NCI-H524 (cell line): Measurements from ENCODE around the gene IARS1.
A peak's percentile ranks its signal among the peaks of the same experiment; 100 is the strongest.

Experiments
- DNase-seq, 2 experiments: peaks; one replicate each; lab custom pipeline; 2025; lab: John Stamatoyannopoulos, UW

IARS1 gene

DNA sequence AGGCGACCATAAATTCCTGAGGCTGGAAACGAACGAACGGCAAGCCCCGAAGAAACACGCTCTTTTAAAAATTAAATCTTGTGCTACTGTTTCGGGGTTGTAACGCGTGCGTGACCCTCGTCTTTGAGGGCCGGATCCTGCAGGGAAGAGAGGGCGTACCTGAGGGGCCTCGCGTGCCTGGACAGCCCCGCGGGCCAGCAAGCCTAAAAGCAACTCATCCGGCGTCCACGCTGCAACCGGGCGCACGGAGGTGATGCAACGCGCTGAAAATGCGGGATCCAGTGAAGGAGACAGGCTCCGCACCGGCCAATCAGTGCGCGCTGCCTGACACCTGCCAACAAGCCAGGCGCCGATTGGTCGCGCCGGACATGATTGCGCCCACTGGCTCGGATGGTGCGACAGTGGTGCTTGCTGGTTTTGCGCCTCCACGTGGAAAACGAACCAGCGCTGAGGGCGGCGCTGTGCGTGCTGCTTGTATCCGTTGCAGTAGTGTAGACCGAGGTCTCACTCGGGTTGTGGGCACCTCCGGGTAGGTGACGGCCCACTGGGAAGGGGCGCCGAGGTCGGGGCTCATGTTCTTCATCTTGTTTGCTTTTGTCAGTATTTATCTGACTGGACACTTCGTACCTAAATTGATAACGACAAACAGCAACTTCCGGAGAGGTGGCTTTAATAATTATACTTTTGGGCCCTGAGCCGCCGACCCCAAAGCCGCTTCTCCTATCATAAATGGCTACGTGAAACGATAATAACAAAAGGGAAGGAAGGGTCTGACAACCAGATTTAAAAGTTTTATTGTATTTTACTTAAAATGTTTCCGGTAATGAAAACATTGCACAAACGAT lies at the start of gene IARS1:
TSS of gene IARS1 (minus strand) at position 246 of the 845 bp plus-strand sequence. CDS start 4,278 bp downstream, outside the sequence.
- peak; percentile 98 to 100 for DNase-seq

DNA sequence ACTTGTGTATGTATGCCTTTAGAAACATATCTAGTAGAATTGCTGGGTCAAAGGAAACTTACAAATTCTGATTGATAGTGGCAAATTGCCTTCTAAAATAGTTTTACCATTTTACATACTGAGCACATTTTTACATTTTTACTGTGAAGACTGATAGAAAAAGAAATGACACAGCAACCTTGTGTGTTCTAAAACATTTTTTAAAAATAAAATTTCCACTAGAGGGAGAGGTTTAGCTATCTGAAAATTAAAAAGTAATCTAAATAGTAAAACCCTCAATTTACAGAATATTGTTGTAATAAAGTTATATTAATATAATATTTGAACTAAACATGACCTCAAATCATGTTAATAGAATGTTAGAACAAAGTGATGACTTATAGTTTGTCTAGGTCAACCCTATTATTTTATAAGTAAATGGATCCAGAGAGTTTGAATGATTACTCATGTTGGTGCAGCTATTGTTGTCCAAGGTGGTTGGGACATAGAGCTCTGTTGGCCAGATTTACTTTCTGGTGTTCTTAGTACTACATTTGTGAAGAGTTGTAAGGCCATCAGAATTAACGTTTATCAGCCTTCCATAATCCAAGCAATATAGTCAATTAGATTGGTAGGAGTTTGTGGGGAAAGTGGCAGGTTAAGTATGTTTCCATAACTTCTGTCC lies 49.5 kb upstream of the IARS1 start:
- DNase-seq: peak in 1 of 2 experiments; percentile 11

GRCh38 chr9:92341578-92341977 lies 48.1 kb upstream of the IARS1 start:
- no peak for DNase-seq

DNA sequence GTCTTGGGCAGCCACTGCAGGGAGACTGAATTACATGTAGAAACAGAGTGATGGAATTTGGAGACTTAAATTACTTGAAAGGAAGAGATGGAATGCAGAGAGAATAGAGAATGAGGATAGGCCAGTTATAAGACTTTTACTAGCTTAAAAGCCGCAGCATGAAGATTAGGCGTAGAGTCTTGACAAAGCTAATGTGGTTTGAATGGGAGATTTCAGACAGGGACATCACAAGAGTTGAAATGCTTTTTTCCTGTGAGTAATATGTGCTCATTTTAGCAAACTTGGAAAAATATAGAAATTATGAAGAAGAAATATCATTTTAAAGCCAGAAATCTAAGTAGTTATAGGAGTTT lies 39.8 kb upstream of the IARS1 start:
- no peak for DNase-seq

- DNase-seq: no peak
Observed at GRCh38 chr9:92332577-92333281, 39.2 kb upstream of the IARS1 start.

- DNase-seq: peak; percentile 71 to 86
Observed at GRCh38 chr9:92328225-92328624, 34.7 kb upstream of the IARS1 start.

- DNase-seq: no peak
Observed at GRCh38 chr9:92327283-92327850, 33.9 kb upstream of the IARS1 start.

- DNase-seq: peak in 1 of 2 experiments; percentile 70
Observed at GRCh38 chr9:92325991-92326500, 32.5 kb upstream of the IARS1 start.

DNA sequence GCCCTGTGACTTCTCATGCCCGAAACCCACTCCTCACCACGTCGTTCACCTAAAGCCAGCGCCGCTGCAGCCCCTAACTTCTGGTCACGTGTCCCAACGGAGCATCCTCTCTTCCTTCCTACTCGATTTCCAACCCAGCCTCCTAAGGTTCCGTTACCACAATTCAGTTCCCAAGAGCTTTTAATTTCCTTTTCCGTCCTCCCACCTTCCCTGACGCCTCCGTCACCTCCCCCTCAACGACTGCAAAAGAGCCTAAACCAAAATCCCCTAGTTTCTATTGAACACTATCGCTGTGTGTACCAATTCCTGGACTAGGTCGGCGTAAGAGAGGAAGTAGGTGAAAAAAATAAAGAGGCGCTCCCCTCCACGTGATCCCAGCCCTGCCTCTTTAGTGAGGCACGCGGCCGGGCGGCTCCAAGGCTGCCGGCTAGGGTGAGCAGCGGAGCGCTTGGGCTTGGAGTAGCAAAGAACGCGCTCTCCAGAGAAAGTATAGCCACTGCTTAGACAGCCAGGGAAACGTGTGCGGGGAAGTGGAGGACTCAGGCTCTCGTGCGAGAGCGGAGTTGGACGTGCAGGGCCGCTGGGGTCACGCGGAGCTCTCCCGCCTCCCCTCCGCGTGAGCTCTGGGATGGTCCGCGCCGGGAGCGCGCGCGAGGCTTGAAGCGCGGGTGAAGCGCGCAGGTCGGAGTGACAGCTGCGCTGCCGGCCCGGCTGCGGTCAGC lies 31.9 kb upstream of the IARS1 start, which contains the start of the genes CENPP and NOL8:
TSS of gene CENPP (plus strand) at position 685 of the 722 bp plus-strand sequence.
TSS of gene NOL8 (minus strand) at position 82 of the 722 bp plus-strand sequence. CDS start 1,189 bp downstream, outside the sequence.
- DNase-seq: peak; percentile 90 to 94

DNA sequence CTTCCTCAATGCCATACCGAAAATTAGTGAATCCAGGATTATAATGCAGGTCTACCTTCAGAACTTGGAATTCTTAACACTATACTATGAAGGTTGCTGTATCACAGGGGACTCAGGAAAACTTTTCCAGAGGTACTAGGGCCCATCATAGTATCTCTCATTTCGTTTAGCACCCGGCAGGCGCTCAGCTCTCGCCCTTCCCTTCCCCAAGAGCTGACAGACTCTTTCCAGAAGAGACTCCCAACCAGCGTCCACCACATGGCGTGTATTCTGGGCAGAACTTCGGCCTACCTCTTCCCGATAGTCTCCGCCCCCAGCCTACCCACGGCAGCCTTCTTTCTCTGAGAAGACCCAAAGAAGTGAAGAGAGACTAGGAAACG lies 31.4 kb upstream of the IARS1 start:
- DNase-seq: no peak

GRCh38 chr9:92324431-92324830 lies 30.9 kb upstream of the IARS1 start:
- DNase-seq: no peak

DNA sequence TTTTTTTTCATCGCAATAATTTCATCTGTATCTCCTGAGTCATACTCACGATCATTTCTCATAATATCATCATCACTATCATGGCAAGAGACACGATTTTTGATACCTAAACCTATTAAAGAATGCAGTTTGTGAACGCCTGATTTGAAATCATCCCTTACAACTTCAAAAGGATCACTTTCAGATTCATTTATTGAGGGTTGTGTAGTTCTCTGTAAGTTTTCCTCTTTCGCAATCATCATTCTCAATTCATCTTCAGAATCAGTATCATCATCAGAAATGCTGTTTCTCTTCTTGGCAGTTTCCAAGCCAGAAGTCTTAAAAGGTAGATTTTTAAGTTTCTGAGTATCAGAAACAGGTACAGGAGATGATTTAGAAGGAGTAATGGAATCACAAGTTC lies 22.0 kb upstream of the IARS1 start:
- DNase-seq: no peak

GRCh38 chr9:92313624-92314012 lies 20.1 kb upstream of the IARS1 start:
- DNase-seq: no peak

DNA sequence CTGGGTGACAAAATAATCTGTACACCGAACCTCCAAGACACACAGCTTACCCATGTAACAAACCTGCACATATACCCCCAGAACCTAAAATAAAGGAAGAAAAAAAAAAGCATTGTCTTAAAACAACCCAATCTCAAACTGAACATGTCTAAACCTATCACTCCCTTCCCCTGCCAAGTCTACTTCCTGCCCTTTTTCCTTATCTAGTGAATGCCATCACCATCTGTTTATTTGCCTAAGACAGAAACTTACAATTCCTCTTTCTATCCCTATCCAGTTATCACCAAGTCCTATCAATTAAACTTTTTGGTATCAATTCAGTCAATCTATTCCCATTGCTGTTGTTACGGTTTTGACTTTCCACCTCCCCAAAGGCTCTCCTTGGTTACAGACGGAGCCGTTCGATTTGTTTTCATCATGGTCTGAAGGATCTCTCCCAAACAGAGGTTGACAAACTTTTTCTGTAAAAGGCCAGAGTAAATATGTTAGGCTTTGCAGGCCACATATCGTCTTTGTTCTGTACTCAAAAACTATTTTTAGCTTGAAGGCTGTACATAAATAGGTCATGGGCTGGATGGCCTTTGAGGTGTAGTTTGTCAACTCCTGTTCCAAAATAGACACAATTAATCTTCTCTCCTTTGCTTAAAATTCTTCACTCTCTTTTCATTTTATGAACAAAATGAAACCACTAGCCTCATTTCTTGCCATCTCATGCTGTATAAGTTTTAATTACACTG lies 19.6 kb upstream of the IARS1 start:
- DNase-seq: no peak

DNA sequence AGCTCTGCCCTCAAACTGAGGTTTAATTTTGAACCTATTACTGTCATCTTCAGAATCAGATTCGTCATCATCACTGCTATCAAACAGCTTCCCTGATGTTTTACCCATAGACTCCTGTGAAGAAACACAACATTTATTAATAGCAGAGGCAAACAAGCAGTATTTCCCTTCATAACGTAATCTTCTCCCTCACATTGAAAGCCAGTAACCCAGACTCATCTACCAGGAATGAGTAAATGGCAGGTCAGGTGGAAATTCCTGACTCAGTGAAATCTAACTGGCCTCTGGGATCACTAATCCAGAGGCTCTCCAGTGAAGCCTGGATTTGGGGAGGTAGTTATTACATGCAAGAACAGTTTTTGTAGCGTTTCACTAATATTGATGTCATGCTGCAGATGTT lies 17.1 kb upstream of the IARS1 start:
- no peak for DNase-seq

DNA sequence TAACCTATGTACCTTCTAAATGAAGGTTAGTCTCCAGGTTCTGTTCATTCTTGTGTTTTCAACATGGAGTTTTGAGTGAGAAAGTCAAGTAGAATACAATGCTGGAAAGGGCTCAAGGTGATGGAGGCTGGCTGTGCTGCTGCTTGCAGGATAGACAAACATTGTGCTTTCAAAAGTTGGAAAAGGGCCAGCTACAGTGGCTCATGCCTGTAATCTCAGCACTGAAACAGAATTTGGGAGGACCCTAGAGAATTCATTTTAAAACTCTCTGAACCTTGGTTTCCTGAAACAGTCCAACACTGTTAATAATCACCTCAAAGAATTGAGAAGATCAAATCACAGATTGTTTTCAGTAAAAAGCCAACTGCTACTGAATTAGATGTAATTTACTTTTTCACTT lies 15.4 kb upstream of the IARS1 start:
- DNase-seq: no peak

DNA sequence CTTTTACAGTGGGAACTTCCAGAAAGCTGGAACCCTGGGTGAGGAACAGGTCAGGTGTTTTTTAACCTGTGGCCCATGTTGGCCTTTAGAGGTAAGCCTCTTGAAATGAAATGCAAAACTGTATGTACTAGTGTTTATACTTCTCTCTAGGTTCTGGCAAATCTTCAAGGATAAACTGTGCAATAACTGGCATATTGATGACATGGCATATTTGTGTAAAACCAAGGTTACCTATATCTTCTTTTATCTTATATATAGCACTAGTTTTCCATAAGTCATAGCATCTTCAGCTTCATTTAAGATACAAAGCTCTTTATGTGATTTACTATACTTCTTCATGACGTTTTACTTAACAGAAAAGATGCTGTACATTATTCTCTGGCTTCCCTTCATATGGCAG lies 7.4 kb upstream of the IARS1 start:
- no peak for DNase-seq

DNA sequence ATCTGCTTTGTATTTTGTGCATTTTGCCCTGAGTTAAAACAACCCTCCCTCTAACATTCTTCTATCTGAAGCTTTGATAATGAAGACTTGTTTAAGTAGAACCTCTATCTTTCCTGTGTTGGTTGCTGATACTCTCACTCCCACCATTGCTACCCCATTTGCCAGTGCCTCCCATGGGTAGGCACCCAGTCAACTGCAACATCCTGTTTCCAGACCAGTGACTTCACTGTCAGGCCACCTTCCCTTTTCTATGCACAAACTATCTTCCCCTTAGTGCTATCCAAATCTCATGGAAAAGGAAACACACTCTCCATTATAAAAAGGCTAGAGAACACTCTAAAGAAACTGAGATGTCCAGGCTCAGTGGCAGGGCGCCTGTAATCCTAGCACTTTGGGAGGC lies 5.6 kb upstream of the IARS1 start:
- DNase-seq: no peak

GRCh38 chr9:92298036-92298435 lies 4.5 kb upstream of the IARS1 start:
- no peak for DNase-seq

- DNase-seq: no peak
Observed at GRCh38 chr9:92297611-92298010, 4.1 kb upstream of the IARS1 start.

GRCh38 chr9:92295827-92296258 lies 2.3 kb upstream of the IARS1 start:
- DNase-seq: peak in 1 of 2 experiments; percentile 58
